GM21423 (cell line): ENCODE data around the gene SCGB3A2.
A peak's percentile ranks its signal among the peaks of the same experiment; 100 is the strongest.

ENCODE experiments used
- ATAC-seq: cut with Tn5 transposase; IDR thresholded peaks from one replicate; pipeline ENCODE4 v1.9.1; 2021; ENCODE audit warnings: mild to moderate bottlenecking, moderate library complexity; ENCODE audit not compliant: unreplicated experiment

Gene SCGB3A2, protein sequence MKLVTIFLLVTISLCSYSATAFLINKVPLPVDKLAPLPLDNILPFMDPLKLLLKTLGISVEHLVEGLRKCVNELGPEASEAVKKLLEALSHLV

DNA sequence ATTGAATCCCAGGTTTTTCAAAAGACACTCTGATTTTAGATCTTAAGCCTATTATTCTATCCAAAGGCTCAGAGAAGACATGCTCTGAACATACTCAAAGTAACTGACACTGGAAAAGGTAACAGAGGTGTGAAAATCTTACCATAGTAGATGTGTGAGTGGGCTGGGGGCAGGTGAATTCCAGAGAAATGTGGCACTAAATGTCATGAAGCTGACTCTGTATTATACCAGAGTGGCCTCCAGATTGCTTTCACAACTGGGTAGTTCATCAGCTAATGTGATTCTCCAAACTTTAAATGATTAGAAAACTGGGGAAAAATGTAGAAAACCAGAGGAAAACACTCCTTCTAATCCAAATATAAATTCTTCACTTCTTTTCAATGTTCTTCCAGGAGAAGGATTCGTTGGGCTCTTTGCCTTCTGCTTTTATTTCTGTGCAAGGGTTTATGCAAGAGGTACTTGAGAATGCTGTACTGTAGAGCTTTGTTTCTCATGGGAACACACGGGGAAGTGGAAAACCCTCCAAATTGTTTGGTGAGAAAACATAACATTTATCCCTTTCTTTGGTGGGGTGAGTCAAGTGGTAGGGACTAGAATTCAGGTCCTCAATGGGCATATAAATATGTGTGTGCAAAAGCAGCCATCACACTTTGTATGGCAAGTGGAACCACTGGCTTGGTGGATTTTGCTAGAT lies at the start of gene SCGB3A2:
SCGB3A2 (plus strand) TSS at position 646 of the 694 bp plus-strand sequence. CDS start 93 bp downstream, outside the sequence.
- no peak for ATAC-seq

- ATAC-seq = no peak
Observed at GRCh38 chr5:147830035-147830434, 48.5 kb upstream of the SCGB3A2 start.

GRCh38 chr5:147831465-147831864 lies 47.0 kb upstream of the SCGB3A2 start, which contains the start of gene SPINK1:
TSS of gene SPINK1 (minus strand) at chr5:147831671. CDS start at chr5:147831577, 94 bp downstream.
- no peak for ATAC-seq

- ATAC-seq = no peak
Observed at GRCh38 chr5:147832541-147832940, 46.0 kb upstream of the SCGB3A2 start.

DNA sequence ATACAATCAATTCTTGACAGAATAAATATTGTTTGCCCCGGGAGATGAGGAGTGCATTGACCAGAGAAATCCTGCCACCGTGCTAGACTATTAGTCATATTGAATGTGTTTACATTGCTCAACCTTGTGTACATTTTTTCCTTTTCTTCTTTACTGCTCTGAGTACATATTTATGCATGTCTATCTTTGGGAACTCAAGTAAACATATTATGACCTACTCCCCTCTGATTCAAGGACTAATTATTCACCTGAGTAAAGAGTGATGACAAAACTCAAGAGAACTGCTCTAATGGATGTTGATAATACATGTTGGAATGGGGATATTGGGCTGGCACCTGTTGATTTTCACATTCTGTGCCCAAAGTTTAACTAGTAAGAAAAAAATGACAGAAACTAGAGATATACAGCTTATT lies 43.1 kb upstream of the SCGB3A2 start:
- no peak for ATAC-seq

- ATAC-seq = no peak
Observed at GRCh38 chr5:147836439-147836838, 42.1 kb upstream of the SCGB3A2 start.

DNA sequence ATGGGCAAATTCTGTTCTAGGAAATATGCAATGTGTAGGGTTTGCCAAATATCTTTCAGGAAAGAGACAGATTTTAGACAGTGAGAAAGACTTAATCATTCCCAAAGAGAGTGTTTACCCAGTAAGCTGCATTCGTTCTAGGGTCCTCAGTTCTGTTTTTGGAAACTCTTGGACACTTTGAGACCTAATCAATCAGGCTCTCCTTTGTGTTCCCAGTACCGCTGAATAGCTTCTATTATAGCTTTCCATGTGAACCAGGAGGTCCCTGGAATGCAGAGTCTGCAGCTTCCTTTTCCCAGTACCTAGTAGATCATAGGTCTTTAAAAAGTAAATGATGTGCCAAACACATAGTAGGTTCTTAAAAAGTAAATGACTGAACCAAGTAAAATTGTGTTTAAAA lies 35.6 kb upstream of the SCGB3A2 start:
- no peak for ATAC-seq

GRCh38 chr5:147844846-147845245 lies 33.7 kb upstream of the SCGB3A2 start:
- no peak for ATAC-seq

- no peak for ATAC-seq
Observed at GRCh38 chr5:147845618-147846017, 32.9 kb upstream of the SCGB3A2 start.

DNA sequence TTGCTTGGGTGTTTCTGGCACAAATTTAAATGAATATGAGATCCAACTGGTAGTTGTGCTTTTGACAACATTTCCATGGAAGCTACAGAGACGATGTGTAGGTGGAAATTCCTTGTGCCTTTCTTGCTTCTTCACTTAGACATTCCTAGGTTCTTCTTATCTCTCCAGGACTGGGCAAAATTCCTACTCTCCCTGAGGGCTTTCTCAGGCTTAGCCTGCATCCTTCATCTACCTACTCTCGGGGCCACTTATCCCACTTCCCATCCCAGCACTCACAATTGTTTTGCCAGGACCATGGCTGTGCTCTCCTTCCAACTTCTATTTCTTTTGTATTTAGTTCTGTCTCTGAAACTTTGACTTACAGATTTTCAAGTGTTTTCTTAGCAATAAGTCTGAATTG lies 29.3 kb upstream of the SCGB3A2 start:
- ATAC-seq = no peak

- no peak for ATAC-seq
Observed at GRCh38 chr5:147851578-147851977, 26.9 kb upstream of the SCGB3A2 start.

DNA sequence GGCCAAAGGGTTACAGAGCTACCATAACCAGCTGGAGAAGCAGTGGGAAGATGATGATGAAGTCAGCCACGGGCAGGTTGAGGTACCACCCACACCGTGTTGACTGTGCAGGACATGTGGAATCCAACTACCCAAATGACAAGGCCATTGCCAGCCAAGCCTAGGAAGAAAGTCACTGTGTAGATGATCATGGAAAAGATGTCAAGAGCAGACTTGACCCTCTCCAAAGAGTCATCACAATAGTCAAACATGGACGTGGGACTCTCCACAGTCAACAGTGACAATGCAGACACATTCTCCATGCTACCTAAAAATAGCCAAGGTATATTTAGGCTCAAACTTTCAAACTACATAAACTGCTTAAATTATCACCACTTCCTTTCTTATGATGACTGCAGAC lies 26.1 kb upstream of the SCGB3A2 start:
- ATAC-seq = no peak

DNA sequence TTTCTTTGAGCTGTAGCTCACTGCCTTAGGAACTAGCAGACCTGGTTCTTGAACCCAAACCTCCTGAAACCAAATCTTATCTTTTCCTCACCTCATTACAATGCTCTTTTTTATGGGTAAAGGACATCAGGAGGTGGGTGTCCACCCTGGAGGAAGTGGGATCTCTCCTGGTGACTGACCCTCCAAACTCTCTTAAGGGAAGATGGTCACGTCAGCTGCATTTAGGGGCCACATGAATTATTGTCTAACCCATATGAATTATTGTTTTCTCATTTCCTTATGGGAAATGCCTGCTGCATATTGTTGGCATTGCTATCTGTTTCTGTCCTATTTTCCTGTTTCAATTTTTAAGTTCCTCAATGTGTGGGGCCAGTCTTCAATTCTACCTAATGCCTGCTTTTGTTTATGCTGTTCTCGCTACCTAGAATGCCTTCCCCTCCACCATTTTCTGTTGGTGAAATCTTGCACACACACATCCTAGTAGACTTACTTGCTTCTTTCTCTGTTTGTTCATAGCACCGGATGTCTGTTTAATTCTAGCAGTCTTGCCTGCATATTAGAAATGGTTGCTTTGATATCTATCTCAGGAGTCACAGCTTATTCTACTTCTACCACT lies 25.0 kb upstream of the SCGB3A2 start:
- no peak for ATAC-seq

GRCh38 chr5:147854331-147854730 lies 24.2 kb upstream of the SCGB3A2 start:
- no peak for ATAC-seq

GRCh38 chr5:147854894-147855773 lies 23.4 kb upstream of the SCGB3A2 start:
- no peak for ATAC-seq

DNA sequence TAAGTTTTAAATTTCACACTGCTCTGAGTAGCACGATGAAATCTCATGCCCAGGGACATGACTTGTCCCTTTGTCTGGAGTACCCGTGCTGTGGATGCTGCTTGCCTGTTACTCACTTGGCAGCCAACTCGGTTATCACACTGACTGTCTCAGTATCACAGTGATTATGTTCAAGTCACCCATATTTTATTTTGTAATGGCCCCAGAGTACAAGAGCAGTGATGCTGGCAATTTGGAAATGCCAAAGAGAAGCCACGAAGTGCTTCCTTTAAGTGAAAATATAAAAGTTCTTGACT lies 22.8 kb upstream of the SCGB3A2 start:
- no peak for ATAC-seq

- ATAC-seq = no peak
Observed at GRCh38 chr5:147856801-147857200, 21.7 kb upstream of the SCGB3A2 start.

DNA sequence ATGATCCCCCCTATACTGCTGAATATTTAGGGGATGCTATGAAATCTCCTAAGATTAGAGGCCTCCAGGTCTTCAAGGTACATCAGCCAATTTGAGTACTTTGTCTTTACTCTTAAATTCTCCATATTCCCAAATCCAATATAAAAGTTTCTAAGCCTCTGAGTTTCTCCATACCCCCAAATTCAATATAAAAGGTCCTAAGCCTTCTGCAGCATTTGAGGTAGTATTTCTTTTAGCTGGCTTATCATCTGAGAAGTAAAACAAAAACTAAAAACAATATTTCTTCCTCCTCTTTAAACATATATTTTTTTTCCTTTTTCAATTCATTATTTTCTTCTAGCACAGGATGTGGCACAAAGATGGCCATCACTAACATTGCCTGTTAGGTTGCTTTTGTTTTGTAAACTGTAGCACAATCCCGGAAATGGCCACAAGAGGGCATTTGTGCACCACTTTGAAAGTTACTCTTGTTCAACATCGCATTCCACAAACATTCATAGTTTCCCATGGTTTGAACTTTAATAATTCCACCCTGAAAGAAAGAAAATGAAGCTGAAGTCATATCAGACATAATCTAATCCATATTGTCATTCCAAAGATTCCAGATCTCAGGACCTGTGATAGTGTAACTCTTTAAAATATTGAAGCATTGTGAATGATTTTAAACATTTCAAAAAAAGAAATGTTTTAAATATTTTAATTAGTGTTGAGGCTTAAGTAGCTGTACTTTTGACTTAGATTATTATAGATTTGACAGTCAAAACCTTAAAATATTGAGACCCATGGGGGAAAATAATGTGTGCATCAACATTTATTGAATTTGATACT lies 21.0 kb upstream of the SCGB3A2 start:
- ATAC-seq = peak; percentile 83

DNA sequence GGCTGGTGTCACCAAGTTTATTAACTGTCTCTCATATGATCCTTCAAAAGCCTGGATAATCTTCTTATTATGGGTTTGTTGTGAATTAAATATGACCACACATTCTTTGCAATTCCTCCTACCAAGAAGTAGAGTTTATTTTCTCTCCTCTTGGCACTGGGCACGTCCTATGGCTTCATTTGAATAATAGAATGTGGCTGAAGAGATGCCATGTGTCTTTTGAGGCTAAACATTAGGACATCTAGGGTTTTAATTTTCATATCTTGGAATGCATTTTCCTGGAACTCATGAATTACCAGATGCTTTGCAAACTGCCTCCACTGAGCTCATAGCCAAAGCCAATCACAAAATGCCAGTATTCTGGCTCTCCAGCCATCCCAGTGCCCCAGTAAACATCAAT lies 19.9 kb upstream of the SCGB3A2 start:
- no peak for ATAC-seq

DNA sequence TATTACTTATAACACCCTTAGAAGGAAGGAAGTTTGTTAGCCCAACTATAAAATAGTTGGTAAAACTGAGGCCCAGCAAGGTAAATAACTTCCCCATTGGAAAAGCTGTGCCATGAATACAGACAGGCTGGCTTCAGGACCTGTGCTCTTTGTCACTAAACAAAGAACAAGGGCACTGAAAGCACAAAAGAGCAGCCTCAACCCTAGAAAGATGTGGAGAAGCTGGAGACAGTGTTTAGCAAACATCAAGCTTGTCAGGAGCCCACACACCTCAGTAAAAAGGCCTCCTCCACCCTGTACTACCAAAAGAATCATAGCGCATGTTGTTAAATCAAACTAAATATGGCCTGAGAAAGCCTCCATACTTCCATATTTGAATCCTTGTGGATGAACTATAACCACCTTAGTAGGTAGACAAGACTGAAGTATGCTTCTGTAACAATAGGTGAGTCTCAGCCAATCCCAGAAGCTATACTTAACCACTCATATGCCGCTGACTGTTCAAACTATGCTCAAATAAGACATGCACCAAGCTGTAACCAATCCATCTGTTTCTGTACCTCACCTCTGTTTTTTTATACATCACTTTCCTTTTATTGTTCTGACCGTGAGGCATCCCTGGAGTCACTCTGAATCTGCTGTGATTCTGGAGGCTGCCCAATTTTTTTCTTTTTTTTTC lies 18.4 kb upstream of the SCGB3A2 start:
- ATAC-seq = no peak
